PC-9 (cell line): ENCODE results near the gene LRRC1. TPM values are rescaled to one million over a fixed set of nuclear protein-coding genes. Genes with fewer than 3 reads are reported as not detected.

ENCODE experiments used
- BruUV-seq: library from RNA; stranded (reverse); fragments of 400-500 nt; replicated peaks from 2 replicates; lab custom pipeline; 2021; lab: Mats Ljungman, UMichigan
- CTCF ChIA-PET: fragments of 300-600 bp; sonication (Branson Sonifier 250); formaldehyde crosslinking; loops from one replicate; lab custom pipeline; 2022; ENCODE audit warnings: antibody characterized with exemption; lab: Charles Lee
- POLR2A ChIA-PET: fragments of 300-600 bp; sonication (Branson Sonifier 250); formaldehyde crosslinking; loops from one replicate; lab custom pipeline; 2022; ENCODE audit warnings: antibody characterized with exemption; ENCODE audit not compliant: unreplicated experiment; lab: Charles Lee
- DNase-seq, 2 experiments: peaks; one replicate each; pipeline versions ENCODE4 v3.0.0 to v3.0.0-alpha.2; 2015 to 2022; ENCODE audit warnings: mixed read lengths in 1 of 2
- H2AFZ ChIP-seq: fragments of 200-600 bp; sonication (generic); 2 replicates; pipeline ENCODE4 v1.8.1; 2017; ENCODE audit warnings: antibody characterized with exemption
- H3F3A ChIP-seq: fragments of 200-600 bp; sonication (generic); 2 replicates; pipeline ENCODE4 v1.8.1; 2017; ENCODE audit warnings: antibody characterized with exemption, mild to moderate bottlenecking, low read depth; ENCODE audit not compliant: insufficient read depth
- H3K27ac ChIP-seq: fragments of 200-600 bp; sonication (generic); 2 replicates; pipeline ENCODE4 v1.6.1; 2016; ENCODE audit warnings: mixed run types
- H3K27me3 ChIP-seq: fragments of 200-600 bp; sonication (generic); 2 replicates; pipeline ENCODE4 v1.6.1; 2016; ENCODE audit warnings: low read depth, mixed run types; ENCODE audit not compliant: insufficient read depth
- H3K36me3 ChIP-seq: fragments of 200-600 bp; sonication (generic); 2 replicates; pipeline ENCODE4 v1.6.1; 2016; ENCODE audit warnings: low read depth, mixed run types
- H3K4me1 ChIP-seq: fragments of 200-600 bp; sonication (generic); replicated peaks from 2 replicates; pipeline ENCODE4 v1.6.1; 2016; ENCODE audit warnings: mixed run types; ENCODE audit not compliant: insufficient read depth
- H3K4me2 ChIP-seq: fragments of 200-600 bp; sonication (generic); 2 replicates; pipeline ENCODE4 v1.6.1; 2017; ENCODE audit warnings: mixed run types
- H3K4me3 ChIP-seq: fragments of 200-600 bp; sonication (generic); 2 replicates; pipeline ENCODE4 v1.6.1; 2016; ENCODE audit warnings: mixed run types
- H3K79me2 ChIP-seq: fragments of 200-600 bp; sonication (generic); 2 replicates; pipeline ENCODE4 v1.6.1; 2017; ENCODE audit warnings: low read depth, mixed run types
- H3K9me2 ChIP-seq: fragments of 200-600 bp; sonication (generic); 2 replicates; pipeline ENCODE4 v1.8.1; 2017; ENCODE audit warnings: mild to moderate bottlenecking; ENCODE audit not compliant: insufficient read depth
- H3K9me3 ChIP-seq: fragments of 200-600 bp; sonication (generic); 2 replicates; pipeline ENCODE4 v1.8.1; 2016; ENCODE audit warnings: low read depth; ENCODE audit not compliant: insufficient read depth
- H4K20me1 ChIP-seq: fragments of 200-600 bp; sonication (generic); 2 replicates; pipeline ENCODE4 v1.8.1; 2017; ENCODE audit not compliant: insufficient read depth
- EZH2 ChIP-seq: fragments of 200-600 bp; sonication (generic); IDR thresholded peaks from 2 replicates; pipeline ENCODE4 v1.8.0; 2017; ENCODE audit warnings: antibody characterized with exemption, low read depth
- intact Hi-C: fragments of 100-400 bp; cut with micrococcal nuclease; formaldehyde crosslinking; loops from one replicate; pipeline ENCODE4 v1.10.0; 2022; ENCODE audit not compliant: unreplicated experiment
- total RNA-seq: library from RNA; stranded (reverse); gene quantifications from 2 replicates; pipeline ENCODE4 v1.2.3, GENCODE V29; 2021
- TF ChIP-seq, protein P1 (sequence below): fragments of 200-600 bp; sonication (generic); conservative IDR thresholded peaks from 2 replicates; pipeline ENCODE4 v1.6.1; 2017; ENCODE audit warnings: mixed run types, antibody characterized with exemption, mild to moderate bottlenecking, moderate library complexity

Gene LRRC1
- total RNA-seq, 1 experiment from 2014 or later = 26.4 TPM

DNA sequence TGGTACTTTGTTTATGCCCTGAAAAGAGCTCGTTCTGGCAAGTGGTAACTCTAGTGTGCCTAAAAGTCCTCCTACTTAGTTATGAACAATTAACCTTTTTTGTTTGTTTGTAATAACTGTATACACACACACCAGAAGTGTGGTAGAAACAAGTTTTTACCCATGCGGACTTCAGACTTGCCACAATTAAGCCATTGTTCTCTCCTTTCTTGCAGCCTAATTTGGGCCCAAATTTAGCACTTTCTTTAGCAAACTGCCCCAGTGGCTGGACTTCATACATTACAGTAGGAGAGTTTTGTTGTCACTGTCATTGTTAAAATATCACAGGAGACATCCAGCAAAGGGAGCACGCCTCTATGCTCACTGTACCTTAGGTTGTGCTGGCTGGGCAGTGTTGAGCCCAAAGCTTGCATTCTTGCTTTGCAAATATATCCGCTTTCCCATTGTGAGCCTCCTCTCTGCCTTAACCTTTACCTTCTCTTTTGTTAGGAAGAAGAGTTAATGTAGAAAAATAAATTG, 53.0 kb downstream of the LRRC1 start:
- Histone ChIP-seq H3K27ac (no peak overlapping the region), H3K27me3 (no peaks in the 10 kb centered on the region), H3K79me2 (peaks cover 37% of the 10 kb centered on the region), H3K4me1 (no peaks in the 10 kb centered on the region), H3K9me2 (no peaks in the 10 kb centered on the region), H3K4me3 (no peak overlapping the region), H3F3A (no peaks in the 10 kb centered on the region), H3K4me2 (no peak overlapping the region), H3K36me3 (no peaks in the 10 kb centered on the region), H2AFZ (no peak overlapping the region), H4K20me1 (no peaks in the 10 kb centered on the region), H3K9me3 (no peaks in the 10 kb centered on the region)
- intact Hi-C loops = no loop called here
- ChIA-PET CTCF (no interaction called here), POLR2A (no interaction called here)
- TF ChIP-seq, protein P1, sequence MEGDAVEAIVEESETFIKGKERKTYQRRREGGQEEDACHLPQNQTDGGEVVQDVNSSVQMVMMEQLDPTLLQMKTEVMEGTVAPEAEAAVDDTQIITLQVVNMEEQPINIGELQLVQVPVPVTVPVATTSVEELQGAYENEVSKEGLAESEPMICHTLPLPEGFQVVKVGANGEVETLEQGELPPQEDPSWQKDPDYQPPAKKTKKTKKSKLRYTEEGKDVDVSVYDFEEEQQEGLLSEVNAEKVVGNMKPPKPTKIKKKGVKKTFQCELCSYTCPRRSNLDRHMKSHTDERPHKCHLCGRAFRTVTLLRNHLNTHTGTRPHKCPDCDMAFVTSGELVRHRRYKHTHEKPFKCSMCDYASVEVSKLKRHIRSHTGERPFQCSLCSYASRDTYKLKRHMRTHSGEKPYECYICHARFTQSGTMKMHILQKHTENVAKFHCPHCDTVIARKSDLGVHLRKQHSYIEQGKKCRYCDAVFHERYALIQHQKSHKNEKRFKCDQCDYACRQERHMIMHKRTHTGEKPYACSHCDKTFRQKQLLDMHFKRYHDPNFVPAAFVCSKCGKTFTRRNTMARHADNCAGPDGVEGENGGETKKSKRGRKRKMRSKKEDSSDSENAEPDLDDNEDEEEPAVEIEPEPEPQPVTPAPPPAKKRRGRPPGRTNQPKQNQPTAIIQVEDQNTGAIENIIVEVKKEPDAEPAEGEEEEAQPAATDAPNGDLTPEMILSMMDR = no peak
- TF ChIP-seq EZH2 = no peak
- no TSS peak for BruUV-seq
- DNase-seq = no peak

DNA sequence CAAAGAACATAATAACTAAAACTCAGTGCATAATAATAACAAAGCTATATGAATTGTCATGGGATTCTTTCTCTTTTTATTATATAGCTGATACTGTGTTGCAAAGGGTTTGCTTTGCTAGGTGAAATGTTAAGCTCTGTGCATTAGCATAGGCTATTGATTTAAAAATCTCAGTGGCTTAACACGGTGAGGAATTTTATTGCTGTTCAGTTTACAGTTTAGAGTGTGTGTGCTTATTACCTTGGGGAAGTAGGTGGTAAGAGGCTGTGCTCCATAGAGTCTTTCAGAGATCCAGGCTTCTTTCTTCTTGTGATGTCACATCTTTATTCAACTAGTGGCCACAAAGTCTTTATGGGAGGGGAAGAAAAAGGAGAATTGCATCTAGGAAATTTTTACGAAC, 55.7 kb downstream of the LRRC1 start:
- Histone ChIP-seq H3K27ac (no peak overlapping the region), H3K4me2 (no peak overlapping the region), H3K9me3 (no peaks in the 10 kb centered on the region), H3K79me2 (peaks cover 53% of the 10 kb centered on the region), H3K27me3 (no peaks in the 10 kb centered on the region), H2AFZ (no peak overlapping the region), H3K9me2 (no peaks in the 10 kb centered on the region), H3K4me1 (peaks cover 21% of the 10 kb centered on the region), H4K20me1 (no peaks in the 10 kb centered on the region), H3F3A (peaks cover 17% of the 10 kb centered on the region; the same call in 1 of the 2 replicates), H3K4me3 (no peak overlapping the region), H3K36me3 (no peaks in the 10 kb centered on the region)
- CTCF ChIA-PET = no interaction called here
- no peak for DNase-seq
- TF ChIP-seq, protein P1 = no peak
- TF ChIP-seq EZH2 = no peak
- POLR2A ChIA-PET = interaction anchor here (0.6 to 0.7 kb wide), 2 partner anchors 11 to 110 kb away, joined by 3 to 4 read pairs; no protein-coding TSS in a partner anchor
- intact Hi-C loops = no loop called here
- no TSS peak for BruUV-seq

DNA sequence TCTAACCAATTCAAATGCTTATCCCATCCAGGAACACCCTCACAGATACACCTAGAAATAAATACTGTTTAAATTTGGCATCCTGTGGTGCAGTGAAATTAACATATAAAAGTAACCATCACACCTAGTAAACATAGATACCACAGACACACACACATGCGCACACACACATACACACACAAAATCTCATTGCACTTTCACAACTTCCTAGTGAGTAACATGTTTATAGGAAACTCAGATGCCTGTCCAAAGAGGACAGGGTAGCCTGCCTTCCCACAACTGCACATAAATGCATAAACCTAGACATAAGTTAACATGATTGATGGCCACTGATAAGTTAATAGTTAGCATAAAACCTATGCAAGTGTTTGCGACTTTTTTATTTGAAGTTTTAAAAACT, 56.8 kb downstream of the LRRC1 start:
- BruUV-seq = no TSS peak

More for the DNA sequence above, 56.8 kb downstream of the LRRC1 start:
- no peak overlapping the region for H3K27ac ChIP-seq
- POLR2A ChIA-PET = no interaction called here
- H2AFZ ChIP-seq = no peak overlapping the region
- no peaks in the 10 kb centered on the region for H3K9me3 ChIP-seq
- H3K4me3 ChIP-seq = no peak overlapping the region
- no peak for DNase-seq
- peaks cover 63% of the 10 kb centered on the region for H3K79me2 ChIP-seq
- H3K27me3 ChIP-seq = no peaks in the 10 kb centered on the region
- no peaks in the 10 kb centered on the region for H3K36me3 ChIP-seq
- H4K20me1 ChIP-seq = no peaks in the 10 kb centered on the region
- no peak overlapping the region for H3K4me2 ChIP-seq
- peaks cover 18% of the 10 kb centered on the region; the same call in 1 of the 2 replicates for H3F3A ChIP-seq
- intact Hi-C loops = no loop called here
- peaks cover 24% of the 10 kb centered on the region for H3K4me1 ChIP-seq
- H3K9me2 ChIP-seq = no peaks in the 10 kb centered on the region
- CTCF ChIA-PET = no interaction called here
- TF ChIP-seq, protein P1 = no peak
- no peak for TF ChIP-seq EZH2
